ENCODE data around the gene PPP2R2D. TPM values are rescaled to one million over a fixed set of nuclear protein-coding genes. Genes with fewer than 3 reads are reported as not detected.

The PPP2R2D gene
- total RNA-seq, 1 donor from 2014 or later, result 37.4 TPM

GRCh38 chr10:131895116-131895515 is 5.7 kb upstream of the PPP2R2D start:
- peaks cover 40% of the 10 kb centered on the region for H3K27me3 ChIP-seq (ENCODE audit: control insufficient read depth, insufficient read depth, low read length)
- no peak overlapping the region for H3K4me3 ChIP-seq (ENCODE audit: low read depth, low read length)
- no peak for TF ChIP-seq CTCF (IDR thresholded peaks at IDR 0.05; ENCODE audit: insufficient read depth, low read length, poor library complexity, severe bottlenecking)
- DNase-seq (ENCODE audit: low read depth), result no peak
- no peaks in the 10 kb centered on the region for H3K36me3 ChIP-seq (ENCODE audit: control insufficient read depth, insufficient read depth, low read length)

- no peak for TF ChIP-seq CTCF (IDR thresholded peaks at IDR 0.05; ENCODE audit: insufficient read depth, low read length, poor library complexity, severe bottlenecking)
- no peak for DNase-seq (ENCODE audit: low read depth)
- H3K36me3 ChIP-seq (ENCODE audit: control insufficient read depth, insufficient read depth, low read length), result no peaks in the 10 kb centered on the region
- no peak overlapping the region for H3K4me3 ChIP-seq (ENCODE audit: low read depth, low read length)
- H3K27me3 ChIP-seq (ENCODE audit: control insufficient read depth, insufficient read depth, low read length), result peaks cover 33% of the 10 kb centered on the region
Measured at GRCh38 chr10:131896403-131896802, 4.4 kb upstream of the PPP2R2D start.

GRCh38 chr10:131897297-131897899 is 3.4 kb upstream of the PPP2R2D start:
- Histone ChIP-seq H3K4me3 (ENCODE audit: low read depth, low read length) (no peak overlapping the region), H3K27me3 (ENCODE audit: control insufficient read depth, insufficient read depth, low read length) (peaks cover 26% of the 10 kb centered on the region), H3K36me3 (ENCODE audit: control insufficient read depth, insufficient read depth, low read length) (no peaks in the 10 kb centered on the region)
- no peak for TF ChIP-seq CTCF (IDR thresholded peaks at IDR 0.05; ENCODE audit: insufficient read depth, low read length, poor library complexity, severe bottlenecking)
- no peak for DNase-seq (ENCODE audit: low read depth)

GRCh38 chr10:131898061-131898460 is 2.7 kb upstream of the PPP2R2D start:
- no peak for DNase-seq (ENCODE audit: low read depth)
- TF ChIP-seq CTCF (IDR thresholded peaks at IDR 0.05; ENCODE audit: insufficient read depth, low read length, poor library complexity, severe bottlenecking), result no peak
- Histone ChIP-seq H3K4me3 (ENCODE audit: low read depth, low read length) (no peak overlapping the region), H3K27me3 (ENCODE audit: control insufficient read depth, insufficient read depth, low read length) (peaks cover 19% of the 10 kb centered on the region), H3K36me3 (ENCODE audit: control insufficient read depth, insufficient read depth, low read length) (no peaks in the 10 kb centered on the region)

GRCh38 chr10:131898713-131899112 is 2.1 kb upstream of the PPP2R2D start:
- TF ChIP-seq CTCF (IDR thresholded peaks at IDR 0.05; ENCODE audit: insufficient read depth, low read length, poor library complexity, severe bottlenecking), result no peak
- no peak for DNase-seq (ENCODE audit: low read depth)
- no peaks in the 10 kb centered on the region for H3K36me3 ChIP-seq (ENCODE audit: control insufficient read depth, insufficient read depth, low read length)
- H3K4me3 ChIP-seq (ENCODE audit: low read depth, low read length), result no peak overlapping the region
- H3K27me3 ChIP-seq (ENCODE audit: control insufficient read depth, insufficient read depth, low read length), result peaks cover 13% of the 10 kb centered on the region

GRCh38 chr10:131899116-131899690 is 1.6 kb upstream of the PPP2R2D start:
- no peak for DNase-seq (ENCODE audit: low read depth)
- no peak for TF ChIP-seq CTCF (IDR thresholded peaks at IDR 0.05; ENCODE audit: insufficient read depth, low read length, poor library complexity, severe bottlenecking)
- Histone ChIP-seq H3K36me3 (ENCODE audit: control insufficient read depth, insufficient read depth, low read length) (no peaks in the 10 kb centered on the region), H3K4me3 (ENCODE audit: low read depth, low read length) (no peak overlapping the region), H3K27me3 (ENCODE audit: control insufficient read depth, insufficient read depth, low read length) (peaks cover 11% of the 10 kb centered on the region)
